Endothelial cell (in vitro differentiated cells): ENCODE results near the gene LY86. TPM values are rescaled to one million over a fixed set of nuclear protein-coding genes. Genes with fewer than 3 reads are reported as not detected.

ENCODE experiments used
- DNase-seq: peaks from one replicate; pipeline ENCODE4 v3.0.0; 2021; ENCODE audit warnings: low spot score
- H3K27ac Mint-ChIP-seq: one replicate; pipeline ENCODE4 v1.8.0; 2021; ENCODE audit warnings: mixed read lengths, inconsistent platforms; ENCODE audit not compliant: unreplicated experiment
- H3K27me3 Mint-ChIP-seq: one replicate; pipeline ENCODE4 v1.8.0; 2021; ENCODE audit warnings: mild to moderate bottlenecking, moderate library complexity, mixed read lengths, inconsistent platforms; ENCODE audit not compliant: unreplicated experiment
- H3K36me3 Mint-ChIP-seq: one replicate; pipeline ENCODE4 v1.8.0; 2021; ENCODE audit warnings: mild to moderate bottlenecking, low read depth, mixed read lengths, inconsistent platforms; ENCODE audit not compliant: unreplicated experiment
- H3K4me1 Mint-ChIP-seq: one replicate; pipeline ENCODE4 v1.8.0; 2021; ENCODE audit warnings: mild to moderate bottlenecking, mixed read lengths, inconsistent platforms; ENCODE audit not compliant: unreplicated experiment
- H3K4me3 Mint-ChIP-seq: one replicate; pipeline ENCODE4 v1.8.0; 2021; ENCODE audit warnings: mild to moderate bottlenecking, mixed read lengths, inconsistent platforms; ENCODE audit not compliant: unreplicated experiment
- H3K9me3 Mint-ChIP-seq: one replicate; pipeline ENCODE4 v1.8.0; 2021; ENCODE audit warnings: mixed read lengths, inconsistent platforms; ENCODE audit not compliant: unreplicated experiment
- total RNA-seq: library from RNA; stranded (reverse); fragmentation: NEBNext Ultra II Directional; extraction: Animal tissue kit (Norgen Biotek cat#: 25700); gene quantifications from one replicate; pipeline ENCODE4 v1.2.1, GENCODE V29; 2021; ENCODE audit not compliant: unreplicated experiment
- TF ChIP-seq, protein P1 (sequence below): fragments of 200-600 bp; sonication (generic); IDR thresholded peaks from one replicate; pipeline ENCODE4 v1.5.0; 2021; ENCODE audit warnings: antibody characterized with exemption; ENCODE audit not compliant: unreplicated experiment

Gene LY86
- total RNA-seq, 1 donor from 2014 or later: not detected

- no peaks in the 10 kb centered on the region for H3K4me1 Mint-ChIP-seq
Observed at GRCh38 chr6:6564154-6564553, 24.4 kb upstream of the LY86 start.

GRCh38 chr6:6565069-6565468, 23.5 kb upstream of the LY86 start:
- no peaks in the 10 kb centered on the region for H3K36me3 Mint-ChIP-seq
- no peak overlapping the region for H3K4me3 Mint-ChIP-seq
- no peaks in the 10 kb centered on the region for H3K9me3 Mint-ChIP-seq
- peaks cover 4% of the 10 kb centered on the region for H3K27me3 Mint-ChIP-seq
- TF ChIP-seq, protein P1, sequence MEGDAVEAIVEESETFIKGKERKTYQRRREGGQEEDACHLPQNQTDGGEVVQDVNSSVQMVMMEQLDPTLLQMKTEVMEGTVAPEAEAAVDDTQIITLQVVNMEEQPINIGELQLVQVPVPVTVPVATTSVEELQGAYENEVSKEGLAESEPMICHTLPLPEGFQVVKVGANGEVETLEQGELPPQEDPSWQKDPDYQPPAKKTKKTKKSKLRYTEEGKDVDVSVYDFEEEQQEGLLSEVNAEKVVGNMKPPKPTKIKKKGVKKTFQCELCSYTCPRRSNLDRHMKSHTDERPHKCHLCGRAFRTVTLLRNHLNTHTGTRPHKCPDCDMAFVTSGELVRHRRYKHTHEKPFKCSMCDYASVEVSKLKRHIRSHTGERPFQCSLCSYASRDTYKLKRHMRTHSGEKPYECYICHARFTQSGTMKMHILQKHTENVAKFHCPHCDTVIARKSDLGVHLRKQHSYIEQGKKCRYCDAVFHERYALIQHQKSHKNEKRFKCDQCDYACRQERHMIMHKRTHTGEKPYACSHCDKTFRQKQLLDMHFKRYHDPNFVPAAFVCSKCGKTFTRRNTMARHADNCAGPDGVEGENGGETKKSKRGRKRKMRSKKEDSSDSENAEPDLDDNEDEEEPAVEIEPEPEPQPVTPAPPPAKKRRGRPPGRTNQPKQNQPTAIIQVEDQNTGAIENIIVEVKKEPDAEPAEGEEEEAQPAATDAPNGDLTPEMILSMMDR: no peak
- H3K27ac Mint-ChIP-seq: no peak overlapping the region
- H3K4me1 Mint-ChIP-seq: no peaks in the 10 kb centered on the region
- no peak for DNase-seq

More at GRCh38 chr6:6564154-6564553, 24.4 kb upstream of the LY86 start:
- H3K36me3 Mint-ChIP-seq: no peaks in the 10 kb centered on the region
- H3K4me3 Mint-ChIP-seq: no peak overlapping the region
- peaks cover 4% of the 10 kb centered on the region for H3K27me3 Mint-ChIP-seq
- TF ChIP-seq, protein P1: no peak
- no peaks in the 10 kb centered on the region for H3K9me3 Mint-ChIP-seq
- no peak overlapping the region for H3K27ac Mint-ChIP-seq
- no peak for DNase-seq

- TF ChIP-seq, protein P1: no peak
- Mint-ChIP-seq H3K4me3 (no peak overlapping the region), H3K36me3 (no peaks in the 10 kb centered on the region), H3K4me1 (no peaks in the 10 kb centered on the region), H3K27ac (no peak overlapping the region), H3K9me3 (no peaks in the 10 kb centered on the region), H3K27me3 (peaks cover 4% of the 10 kb centered on the region)
- no peak for DNase-seq
Observed at GRCh38 chr6:6565488-6565887, 23.0 kb upstream of the LY86 start.

DNA sequence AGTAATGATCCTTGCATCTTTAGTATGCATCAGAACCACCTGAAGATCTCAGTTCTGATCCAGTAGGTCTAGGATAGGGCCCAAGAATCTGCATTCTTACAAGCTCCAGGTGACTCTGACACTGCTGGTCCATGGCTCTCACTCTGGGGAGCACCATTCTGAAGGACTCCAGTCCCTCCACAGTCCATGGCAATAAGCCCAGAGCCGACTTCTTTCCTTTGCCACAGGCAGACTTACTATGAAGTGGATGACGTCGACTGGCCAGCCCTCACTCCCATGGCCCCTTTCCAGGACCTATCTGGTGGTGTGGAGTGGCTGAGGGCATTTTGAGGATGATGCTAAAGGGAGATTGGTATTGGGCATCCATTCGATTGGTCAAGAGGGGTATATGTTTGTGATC, 21.8 kb upstream of the LY86 start:
- no peaks in the 10 kb centered on the region for H3K4me1 Mint-ChIP-seq
- no peak overlapping the region for H3K27ac Mint-ChIP-seq
- TF ChIP-seq, protein P1: no peak
- no peak for DNase-seq
- no peaks in the 10 kb centered on the region for H3K9me3 Mint-ChIP-seq
- no peaks in the 10 kb centered on the region for H3K36me3 Mint-ChIP-seq
- no peak overlapping the region for H3K4me3 Mint-ChIP-seq
- H3K27me3 Mint-ChIP-seq: peaks cover 4% of the 10 kb centered on the region

- DNase-seq: no peak
- TF ChIP-seq, protein P1: no peak
- Mint-ChIP-seq H3K4me1 (no peaks in the 10 kb centered on the region), H3K9me3 (no peaks in the 10 kb centered on the region), H3K4me3 (no peak overlapping the region), H3K27me3 (no peaks in the 10 kb centered on the region), H3K27ac (no peak overlapping the region), H3K36me3 (no peaks in the 10 kb centered on the region)
Observed at GRCh38 chr6:6569096-6569810, 19.3 kb upstream of the LY86 start.
